Upper lobe of left lung (tissue), 6 donors: ENCODE results near the gene TMEM51. TPM values are rescaled to one million over a fixed set of nuclear protein-coding genes. Genes with fewer than 3 reads are reported as not detected.

Experiments
- ATAC-seq, 2 donors: fragments of 200-7000 bp; cut with Tn5 transposase; one replicate each; pipeline ENCODE4 v1.9.1; 2022; ENCODE audit warnings: mild to moderate bottlenecking in 2 of 2, moderate library complexity in 2 of 2; ENCODE audit not compliant: low FRiP score in 2 of 2
- DNase-seq, 2 donors: peaks; one replicate each; pipeline ENCODE4 v3.0.0-alpha.2; 2019 to 2020
- H3K27ac ChIP-seq, 4 donors: fragments of 200-600 bp; sonication (generic); one replicate each; pipeline ENCODE4 v1.5.1; 2016 to 2019
- H3K27me3 ChIP-seq, 4 donors: fragments of 200-600 bp; sonication (generic); one replicate each; pipeline ENCODE4 v1.5.1; 2017 to 2019
- H3K36me3 ChIP-seq, 4 donors: fragments of 200-600 bp; sonication (generic); one replicate each; pipeline ENCODE4 v1.5.1; 2016 to 2019
- H3K4me1 ChIP-seq, 4 donors: fragments of 200-600 bp; sonication (generic); one replicate each; pipeline ENCODE4 v1.5.1; 2018 to 2019
- H3K4me3 ChIP-seq, 4 donors: fragments of 200-600 bp; sonication (generic); one replicate each; pipeline ENCODE4 v1.5.1; 2017 to 2019; ENCODE audit warnings: mild to moderate bottlenecking in 2 of 4, moderate library complexity in 1 of 4
- H3K9me3 ChIP-seq, 4 donors: fragments of 200-600 bp; sonication (generic); one replicate each; pipeline ENCODE4 v1.5.1; 2018 to 2019
- EP300 ChIP-seq, 4 donors: sonication (generic); formaldehyde crosslinking; IDR thresholded peaks; one replicate each; pipeline ENCODE4 v1.5.1; 2017; ENCODE audit warnings: antibody characterized with exemption in 4 of 4, control low read depth in 2 of 4
- POLR2A ChIP-seq, 4 donors: fragments of 450-650 bp; IDR thresholded peaks; one replicate each; pipeline ENCODE4 v1.5.1; 2016 to 2017; ENCODE audit warnings: antibody characterized with exemption in 4 of 4, mild to moderate bottlenecking in 2 of 4
- POLR2AphosphoS5 ChIP-seq, 2 donors: sonication (generic); formaldehyde crosslinking; IDR thresholded peaks; one replicate each; pipeline ENCODE4 v1.5.1; 2017; ENCODE audit warnings: antibody characterized with exemption in 2 of 2
- WGBS, 2 donors: methylation state at CpG; one replicate each; pipeline ENCODE4 v1.1.5; 2017 to 2018; 5-methylcytosine and 5-hydroxymethylcytosine counted together
- total RNA-seq, 6 donors: library from RNA; depleted of rRNA in 4 of 6; stranded (reverse); fragments of >200 nt in 4 of 6; gene quantifications; one replicate each; pipeline versions ENCODE4 v1.1.0 to v1.2.1, GENCODE V29; 2016 to 2021
- TF ChIP-seq, protein P1 (sequence below), 6 experiments: fragments of 450-650 bp in 4 of 6; fragments of 200-600 bp in 2 of 6; sonication (generic) in 2 of 6; IDR thresholded peaks; one replicate each; pipeline ENCODE4 v1.5.1; 2016 to 2019; ENCODE audit warnings: antibody characterized with exemption in 6 of 6
- donor health status: DM: no; HTN: no; CAD: no; lungs with moderate emphysema.
- donor health status: DM: no; HTN: yes; CAD: no; lungs with severe emphysema.

TMEM51 gene
- total RNA-seq, 6 donors from 2014 or later: 6.3 to 22.4 (median 14.6) TPM

DNA sequence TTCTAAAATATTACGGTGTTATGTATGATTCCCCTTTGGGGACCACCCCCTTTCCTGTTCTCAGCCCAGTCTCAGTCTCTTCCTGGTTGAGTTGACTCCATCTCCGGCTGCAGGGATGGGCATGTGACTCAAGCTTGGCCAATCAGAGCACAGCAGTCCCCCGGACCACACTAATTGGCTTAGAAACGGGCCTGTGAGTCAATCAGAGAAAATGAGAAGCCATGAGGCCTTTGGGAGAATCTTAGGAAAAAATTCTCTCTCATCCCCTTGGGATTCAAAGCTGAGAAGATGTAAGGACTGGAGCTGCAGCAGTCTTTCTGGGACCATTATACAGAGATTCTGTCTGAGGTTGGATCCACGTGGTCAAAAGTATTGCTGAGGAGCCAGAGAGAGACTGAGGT lies 82.8 kb downstream of the TMEM51 start:
- H3K27ac ChIP-seq: no peak overlapping the region
- no peak for ATAC-seq

DNA sequence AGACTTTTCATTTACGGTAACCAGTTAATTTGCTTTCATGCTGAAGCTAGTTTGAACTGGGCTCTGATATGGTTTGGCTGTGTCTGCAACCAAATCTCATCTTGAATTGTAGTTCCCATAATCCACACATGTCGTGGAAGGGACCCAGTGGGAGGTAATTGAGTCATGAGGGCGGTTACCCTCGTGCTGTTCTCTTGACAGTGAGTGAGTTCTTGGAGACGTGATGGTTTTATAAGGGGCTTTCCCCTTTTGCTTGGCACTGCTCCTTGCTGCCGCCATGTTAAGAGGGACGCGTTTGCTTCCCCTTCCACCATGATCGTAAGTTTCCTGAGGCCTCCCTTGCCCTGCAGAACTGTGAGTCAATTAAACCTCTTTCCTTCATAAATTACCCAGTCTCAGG lies 83.2 kb downstream of the TMEM51 start:
- 82 to 90% methylated on average over 9 of the region's 9 CpGs for WGBS, 2 donors
- DNase-seq: no peak
- Histone ChIP-seq H3K27me3 (no peaks in the 10 kb centered on the region), H3K27ac (no peak overlapping the region), H3K4me1 (no peaks in the 10 kb centered on the region), H3K4me3 (no peak overlapping the region), H3K9me3 (no peaks in the 10 kb centered on the region), H3K36me3 (no peaks in the 10 kb centered on the region)
- no peak for TF ChIP-seq EP300 (IDR thresholded peaks at IDR 0.05)
- no peak for ATAC-seq

More for the DNA sequence above, 82.8 kb downstream of the TMEM51 start:
- no peak overlapping the region for H3K4me3 ChIP-seq
- no peak for DNase-seq
- WGBS, 2 donors: 81 to 82% methylated on average over 5 of the region's 5 CpGs
- no peaks in the 10 kb centered on the region for H3K9me3 ChIP-seq
- H3K4me1 ChIP-seq: no peaks in the 10 kb centered on the region
- H3K27me3 ChIP-seq: no peaks in the 10 kb centered on the region
- TF ChIP-seq POLR2AphosphoS5 (IDR thresholded peaks at IDR 0.05) (no peak), EP300 (IDR thresholded peaks at IDR 0.05) (no peak), POLR2A (IDR thresholded peaks at IDR 0.05) (no peak)
- TF ChIP-seq, protein P1, sequence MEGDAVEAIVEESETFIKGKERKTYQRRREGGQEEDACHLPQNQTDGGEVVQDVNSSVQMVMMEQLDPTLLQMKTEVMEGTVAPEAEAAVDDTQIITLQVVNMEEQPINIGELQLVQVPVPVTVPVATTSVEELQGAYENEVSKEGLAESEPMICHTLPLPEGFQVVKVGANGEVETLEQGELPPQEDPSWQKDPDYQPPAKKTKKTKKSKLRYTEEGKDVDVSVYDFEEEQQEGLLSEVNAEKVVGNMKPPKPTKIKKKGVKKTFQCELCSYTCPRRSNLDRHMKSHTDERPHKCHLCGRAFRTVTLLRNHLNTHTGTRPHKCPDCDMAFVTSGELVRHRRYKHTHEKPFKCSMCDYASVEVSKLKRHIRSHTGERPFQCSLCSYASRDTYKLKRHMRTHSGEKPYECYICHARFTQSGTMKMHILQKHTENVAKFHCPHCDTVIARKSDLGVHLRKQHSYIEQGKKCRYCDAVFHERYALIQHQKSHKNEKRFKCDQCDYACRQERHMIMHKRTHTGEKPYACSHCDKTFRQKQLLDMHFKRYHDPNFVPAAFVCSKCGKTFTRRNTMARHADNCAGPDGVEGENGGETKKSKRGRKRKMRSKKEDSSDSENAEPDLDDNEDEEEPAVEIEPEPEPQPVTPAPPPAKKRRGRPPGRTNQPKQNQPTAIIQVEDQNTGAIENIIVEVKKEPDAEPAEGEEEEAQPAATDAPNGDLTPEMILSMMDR (IDR thresholded peaks at IDR 0.05): no peak
- no peaks in the 10 kb centered on the region for H3K36me3 ChIP-seq

DNA sequence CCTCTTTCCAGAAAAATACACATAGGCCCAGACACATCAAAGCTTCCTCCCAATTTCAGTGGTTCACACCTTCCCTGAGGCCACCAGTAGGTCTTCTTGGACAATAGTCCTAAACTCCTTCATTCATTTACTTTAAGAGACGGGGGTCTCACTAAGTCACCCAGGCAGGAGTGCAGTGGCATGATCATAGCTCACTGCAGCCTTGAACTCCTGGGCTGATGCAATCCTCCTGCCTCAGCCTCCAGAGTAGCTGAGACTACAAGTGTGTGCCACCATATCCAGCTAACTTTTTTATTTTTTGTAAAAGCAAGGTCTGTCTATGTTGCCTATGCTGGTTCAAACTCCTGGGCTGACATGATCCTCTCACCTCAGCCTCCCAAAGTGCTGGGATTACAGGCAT lies 85.2 kb downstream of the TMEM51 start:
- Histone ChIP-seq H3K27ac (no peak overlapping the region), H3K9me3 (no peaks in the 10 kb centered on the region), H3K4me3 (no peak overlapping the region), H3K36me3 (no peaks in the 10 kb centered on the region), H3K27me3 (no peaks in the 10 kb centered on the region), H3K4me1 (no peaks in the 10 kb centered on the region)
- ATAC-seq: no peak
- TF ChIP-seq POLR2A (IDR thresholded peaks at IDR 0.05) (no peak), EP300 (IDR thresholded peaks at IDR 0.05) (no peak), POLR2AphosphoS5 (IDR thresholded peaks at IDR 0.05) (no peak)
- TF ChIP-seq, protein P1 (IDR thresholded peaks at IDR 0.05): no peak
- DNase-seq: no peak
- 90 to 100% methylated on average over 1 of the region's 1 CpG for WGBS, 2 donors

DNA sequence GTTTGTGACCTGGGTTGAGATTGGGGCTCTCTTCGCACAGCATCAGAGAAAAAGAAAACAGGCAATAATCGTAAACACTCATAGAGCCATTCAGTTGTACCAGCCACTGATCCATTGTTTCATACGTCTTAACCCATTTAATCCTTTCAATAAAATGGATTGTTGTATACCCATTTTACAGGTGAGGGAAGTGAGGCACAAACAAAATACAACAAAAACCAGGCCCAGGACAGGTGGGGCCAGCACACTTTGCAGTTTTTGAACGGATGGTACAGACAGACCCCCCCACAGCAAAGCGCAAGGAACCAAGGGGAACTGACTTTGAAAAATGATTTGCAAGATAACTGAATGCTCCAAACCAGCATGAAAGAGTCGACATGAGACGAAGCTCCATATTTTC lies 89.2 kb downstream of the TMEM51 start:
- Histone ChIP-seq H3K27ac (no peak overlapping the region), H3K4me1 (peaks cover 6 to 20% (median 14%) of the 10 kb centered on the region in 4 donors), H3K27me3 (no peaks in the 10 kb centered on the region), H3K36me3 (no peaks in the 10 kb centered on the region), H3K4me3 (no peak overlapping the region), H3K9me3 (no peaks in the 10 kb centered on the region)
- DNase-seq: no peak
- no peak for TF ChIP-seq POLR2A (IDR thresholded peaks at IDR 0.05)
- TF ChIP-seq EP300 (IDR thresholded peaks at IDR 0.05): no peak
- no peak for ATAC-seq
- WGBS, 2 donors: 90 to 92% methylated on average over 7 of the region's 7 CpGs

DNA sequence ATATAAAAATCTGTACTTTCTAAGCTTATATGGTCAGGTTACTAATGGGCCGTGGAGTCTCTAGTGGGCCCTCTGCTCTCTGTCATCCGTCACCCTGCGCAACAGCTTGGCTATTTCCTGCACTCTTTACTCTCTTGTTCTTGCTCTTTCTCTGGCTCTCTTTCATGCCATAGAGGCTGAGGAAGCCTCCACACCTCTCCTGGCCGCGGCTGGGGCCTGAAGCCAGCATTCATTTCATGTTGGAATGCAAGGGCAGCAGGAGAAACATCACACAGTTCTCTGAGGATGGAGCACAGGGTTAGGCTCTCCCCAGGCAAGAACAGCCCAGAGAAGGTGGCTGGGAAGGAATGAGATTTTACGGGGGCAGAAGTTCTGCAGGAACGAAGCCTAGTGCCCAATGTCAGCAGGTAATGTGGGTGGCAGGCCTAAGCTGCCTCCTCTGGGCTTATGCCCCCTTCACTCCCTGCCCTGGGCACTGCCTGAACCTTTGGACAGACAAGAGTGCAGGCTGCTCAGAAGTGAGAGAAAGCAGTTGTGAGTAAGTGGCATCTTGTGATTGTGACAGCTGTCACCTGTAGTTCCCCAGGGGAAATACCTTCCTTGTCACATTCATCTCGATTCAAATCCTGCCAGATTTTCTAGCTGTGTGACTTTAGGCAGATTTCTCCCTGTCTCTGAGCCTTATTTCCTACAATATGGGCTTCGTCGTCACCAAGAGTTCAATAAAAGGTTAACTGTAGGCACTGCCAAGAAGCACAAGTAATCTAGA lies 89.9 kb downstream of the TMEM51 start:
- no peaks in the 10 kb centered on the region for H3K27me3 ChIP-seq
- H3K36me3 ChIP-seq: no peaks in the 10 kb centered on the region
- H3K4me3 ChIP-seq: no peak overlapping the region
- TF ChIP-seq EP300 (IDR thresholded peaks at IDR 0.05): no peak
- TF ChIP-seq, protein P1 (IDR thresholded peaks at IDR 0.05): no peak
- TF ChIP-seq POLR2AphosphoS5 (IDR thresholded peaks at IDR 0.05): no peak
- no peak for TF ChIP-seq POLR2A (IDR thresholded peaks at IDR 0.05)
- ATAC-seq (no peak), DNase-seq (no peak)
- WGBS, 2 donors: 61 to 72% methylated on average over 8 to 10 of the region's 10 CpGs
- H3K27ac ChIP-seq: no peak overlapping the region
- H3K9me3 ChIP-seq: no peaks in the 10 kb centered on the region
- peaks cover 7 to 24% (median 15%) of the 10 kb centered on the region in 4 donors for H3K4me1 ChIP-seq

DNA sequence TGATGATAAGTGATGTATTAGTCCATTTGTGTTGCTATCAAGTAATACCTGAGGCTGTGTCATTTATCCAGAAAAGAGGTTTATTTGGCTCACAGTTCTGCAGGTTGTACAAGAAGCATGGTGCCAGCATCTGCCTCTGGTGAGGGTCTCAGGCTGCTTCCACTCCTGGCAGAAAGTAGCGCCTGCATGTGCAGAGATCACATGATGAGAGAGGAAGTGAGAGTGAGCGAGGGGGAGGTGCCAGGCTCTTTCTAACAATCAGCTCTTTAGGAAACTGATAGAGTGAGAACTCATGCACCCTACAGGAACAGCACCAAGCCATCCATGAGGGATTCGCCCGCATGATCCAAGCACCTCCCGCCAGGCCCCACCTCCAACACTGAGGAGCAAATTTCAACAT lies 91.3 kb downstream of the TMEM51 start:
- DNase-seq (no peak), ATAC-seq (no peak)
- Histone ChIP-seq H3K27ac (no peak overlapping the region), H3K27me3 (no peaks in the 10 kb centered on the region), H3K9me3 (no peaks in the 10 kb centered on the region), H3K4me3 (no peak overlapping the region), H3K36me3 (no peaks in the 10 kb centered on the region), H3K4me1 (peaks cover 12 to 30% (median 15%) of the 10 kb centered on the region in 4 donors)
- TF ChIP-seq POLR2A (IDR thresholded peaks at IDR 0.05) (no peak), POLR2AphosphoS5 (IDR thresholded peaks at IDR 0.05) (no peak), EP300 (IDR thresholded peaks at IDR 0.05) (no peak)
- TF ChIP-seq, protein P1 (IDR thresholded peaks at IDR 0.05): no peak
- 72 to 84% methylated on average over 5 of the region's 5 CpGs for WGBS, 2 donors
